H9 (cell line): ENCODE results near the gene UBAC2. TPM values are rescaled to one million over a fixed set of nuclear protein-coding genes. Genes with fewer than 3 reads are reported as not detected.

ENCODE experiments used
- DNase-seq: peaks from one replicate; pipeline ENCODE4 v3.0.0-alpha.2; 2017
- H2AFZ ChIP-seq: one replicate; pipeline ENCODE4 v1.6.1; 2013; ENCODE audit warnings: mild to moderate bottlenecking, low read length, control low read depth, moderate library complexity
- H2AK5ac ChIP-seq: 2 replicates; pipeline ENCODE4 v1.6.1; 2013; ENCODE audit warnings: low read length, control low read depth, mixed read lengths; ENCODE audit not compliant: insufficient read length
- H2BK120ac ChIP-seq: one replicate; pipeline ENCODE4 v1.6.1; 2013; ENCODE audit warnings: low read depth, mild to moderate bottlenecking, low read length, control low read depth, inconsistent platforms; ENCODE audit not compliant: poor library complexity, severe bottlenecking
- H2BK12ac ChIP-seq: 2 replicates; pipeline ENCODE4 v1.6.1; 2013; ENCODE audit warnings: low read length, control low read depth, mixed read lengths, low read depth; ENCODE audit not compliant: insufficient read length
- H2BK15ac ChIP-seq: 2 replicates; pipeline ENCODE4 v1.6.1; 2013; ENCODE audit warnings: low read depth, low read length, control low read depth
- H2BK20ac ChIP-seq: one replicate; pipeline ENCODE4 v1.6.1; 2013; ENCODE audit warnings: low read depth, mild to moderate bottlenecking, low read length, control low read depth, inconsistent platforms; ENCODE audit not compliant: poor library complexity, severe bottlenecking
- H2BK5ac ChIP-seq: 2 replicates; pipeline ENCODE4 v1.6.1; 2013; ENCODE audit warnings: low read length, control low read depth, mixed read lengths; ENCODE audit not compliant: insufficient read length
- H3K14ac ChIP-seq: 2 replicates; pipeline ENCODE4 v1.6.1; 2013; ENCODE audit warnings: low read length, control low read depth; ENCODE audit not compliant: insufficient read depth
- H3K18ac ChIP-seq: 2 replicates; pipeline ENCODE4 v1.6.1; 2013; ENCODE audit warnings: low read depth, mild to moderate bottlenecking, mixed read lengths, low read length, control low read depth; ENCODE audit not compliant: insufficient read length
- H3K23ac ChIP-seq: 2 replicates; pipeline ENCODE4 v1.6.1; 2013; ENCODE audit warnings: low read length, control low read depth, mixed read lengths, low read depth; ENCODE audit not compliant: insufficient read length
- H3K23me2 ChIP-seq: 2 replicates; pipeline ENCODE4 v1.6.1; 2013; ENCODE audit warnings: low read depth, mild to moderate bottlenecking, mixed read lengths, low read length, control low read depth; ENCODE audit not compliant: insufficient read length, poor library complexity, severe bottlenecking
- H3K27ac ChIP-seq: 2 replicates; pipeline ENCODE4 v1.5.1; 2013; ENCODE audit warnings: low read length, control low read depth, mixed read lengths, low read depth; ENCODE audit not compliant: insufficient read length
- H3K27me3 ChIP-seq: 2 replicates; pipeline ENCODE4 v1.6.1; 2013; ENCODE audit warnings: low read length, control low read depth, inconsistent platforms; ENCODE audit not compliant: insufficient read depth
- H3K4ac ChIP-seq: 2 replicates; pipeline ENCODE4 v1.6.1; 2013; ENCODE audit warnings: low read depth, mild to moderate bottlenecking, control low read depth, inconsistent platforms, low read length, moderate library complexity
- H3K4me1 ChIP-seq: 2 replicates; pipeline ENCODE4 v1.6.1; 2013; ENCODE audit warnings: low read length, control low read depth, inconsistent platforms; ENCODE audit not compliant: insufficient read depth
- H3K4me2 ChIP-seq: 2 replicates; pipeline ENCODE4 v1.6.1; 2013; ENCODE audit warnings: low read length, control low read depth, mixed read lengths; ENCODE audit not compliant: insufficient read length, insufficient read depth
- H3K56ac ChIP-seq: 2 replicates; pipeline ENCODE4 v1.6.1; 2013; ENCODE audit warnings: low read depth, mild to moderate bottlenecking, mixed read lengths, low read length, control low read depth; ENCODE audit not compliant: insufficient read length
- H3K79me1 ChIP-seq: 2 replicates; pipeline ENCODE4 v1.6.1; 2013; ENCODE audit warnings: low read depth, mild to moderate bottlenecking, moderate library complexity, low read length, control low read depth, inconsistent platforms; ENCODE audit not compliant: insufficient read depth, poor library complexity, severe bottlenecking
- H3K79me2 ChIP-seq: 2 replicates; pipeline ENCODE4 v1.6.1; 2013; ENCODE audit warnings: low read length, control low read depth, inconsistent platforms; ENCODE audit not compliant: insufficient read depth
- H3K9ac ChIP-seq: 2 replicates; pipeline ENCODE4 v1.6.1; 2013; ENCODE audit warnings: low read length, control low read depth, mixed read lengths; ENCODE audit not compliant: insufficient read length; ENCODE audit errors: extremely low read depth
- H3K9me3 ChIP-seq: one replicate; pipeline ENCODE4 v1.6.1; 2013; ENCODE audit warnings: low read depth, low read length, inconsistent platforms; ENCODE audit not compliant: control insufficient read depth
- H3T11ph ChIP-seq: one replicate; pipeline ENCODE4 v1.6.1; 2013; ENCODE audit warnings: mild to moderate bottlenecking, low read length, control low read depth, inconsistent platforms
- H4K20me1 ChIP-seq: one replicate; pipeline ENCODE4 v1.6.1; 2013; ENCODE audit not compliant: control insufficient read depth, insufficient read length, insufficient read depth
- H4K5ac ChIP-seq: 2 replicates; pipeline ENCODE4 v1.6.1; 2013; ENCODE audit warnings: low read depth, mild to moderate bottlenecking, mixed read lengths, low read length, control low read depth; ENCODE audit not compliant: insufficient read length
- H4K8ac ChIP-seq: replicated peaks from 2 replicates; pipeline ENCODE4 v1.6.1; 2013; ENCODE audit warnings: low read length, control low read depth, mixed read lengths, low read depth; ENCODE audit not compliant: insufficient read length
- H4K91ac ChIP-seq: 2 replicates; pipeline ENCODE4 v1.6.1; 2013; ENCODE audit warnings: low read depth, mild to moderate bottlenecking, moderate library complexity, mixed read lengths, low read length, control low read depth; ENCODE audit not compliant: insufficient read length
- H3K27ac Mint-ChIP-seq, 3 experiments: 2 replicates in 2 of 3; 3 replicates in 1 of 3; pipeline ENCODE4 v1.8.0; 2020 to 2021; ENCODE audit warnings: mixed read lengths in 3 of 3, mild to moderate bottlenecking in 1 of 3, moderate library complexity in 1 of 3
- H3K27me3 Mint-ChIP-seq: 2 replicates; pipeline ENCODE4 v1.8.0; 2021; ENCODE audit warnings: low read depth, mild to moderate bottlenecking, moderate library complexity, mixed read lengths
- H3K36me3 Mint-ChIP-seq, 3 experiments: 2 replicates in 2 of 3; 3 replicates in 1 of 3; pipeline ENCODE4 v1.8.0; 2020 to 2021; ENCODE audit warnings: low read depth in 3 of 3, mixed read lengths in 3 of 3; ENCODE audit not compliant: insufficient read depth in 1 of 3
- H3K4me1 Mint-ChIP-seq, 2 experiments: 2 replicates each; pipeline ENCODE4 v1.8.0; 2020; ENCODE audit warnings: mixed read lengths in 2 of 2
- H3K4me3 Mint-ChIP-seq, 2 experiments: 2 replicates in 1 of 2; 3 replicates in 1 of 2; pipeline ENCODE4 v1.8.0; 2020 to 2021; ENCODE audit warnings: mild to moderate bottlenecking in 2 of 2, mixed read lengths in 2 of 2, moderate library complexity in 1 of 2
- H3K9me3 Mint-ChIP-seq, 2 experiments: 2 replicates in 1 of 2; 3 replicates in 1 of 2; pipeline ENCODE4 v1.8.0; 2020; ENCODE audit warnings: mild to moderate bottlenecking in 2 of 2, mixed read lengths in 2 of 2, moderate library complexity in 1 of 2
- CTCF ChIP-seq: fragments of 200-600 bp; sonication (generic); conservative IDR thresholded peaks from 3 replicates; pipeline ENCODE4 v1.8.0; 2021; ENCODE audit warnings: antibody characterized with exemption, mild to moderate bottlenecking
- WGBS: extraction: QIAGEN DNeasy Blood & Tissue Kit; methylation state at CpG from one replicate; pipeline ENCODE4 v1.1.7; 2013; ENCODE audit warnings: missing lambda C conversion rate, low lambda C conversion rate, mixed read lengths; ENCODE audit not compliant: insufficient read length; ENCODE audit errors: extremely low coverage; 5-methylcytosine and 5-hydroxymethylcytosine counted together
- total RNA-seq: library from RNA; stranded (reverse); gene quantifications from 2 replicates; pipeline ENCODE4 v1.2.1, GENCODE V29; 2021

The UBAC2 gene
- total RNA-seq, 1 experiment from 2014 or later = 52.3 TPM

GRCh38 chr13:99385161-99385560 is 184.5 kb downstream of the UBAC2 start:
- WGBS = no CpG with 5 or more reads among the region's 15 CpGs
- no peaks in the 10 kb centered on the region; the same call in 1 of the 2 replicates for H3K27me3 Mint-ChIP-seq
- no peaks in the 10 kb centered on the region for H4K20me1 ChIP-seq

More at GRCh38 chr13:99385161-99385560, 184.5 kb downstream of the UBAC2 start:
- Mint-ChIP-seq H3K9me3 (no peaks in the 10 kb centered on the region), H3K4me3 (no peak overlapping the region), H3K4me1 (peaks cover 28 to 31% of the 10 kb centered on the region in 2 experiments), H3K36me3 (peaks cover 3 to 29% (median 25%) of the 10 kb centered on the region in 3 experiments), H3K27ac (no peak overlapping the region; a peak in 1 of 7 replicates)
- Histone ChIP-seq H3K9me3 (no peaks in the 10 kb centered on the region), H3K18ac (no peak overlapping the region), H4K91ac (no peak overlapping the region), H3K23me2 (no peaks in the 10 kb centered on the region), H4K8ac (no peak overlapping the region), H3K9ac (no peak overlapping the region), H3K79me1 (no peaks in the 10 kb centered on the region), H4K5ac (no peak overlapping the region), H3K4me1 (peaks cover 3% of the 10 kb centered on the region; the same call in 1 of the 2 replicates), H3K27me3 (no peaks in the 10 kb centered on the region), H3K27ac (no peak overlapping the region), H2BK120ac (no peak overlapping the region), H3T11ph (no peak overlapping the region), H3K4me2 (no peak overlapping the region), H2BK15ac (no peak overlapping the region), H2BK5ac (no peak overlapping the region), H3K4ac (no peak overlapping the region), H2AFZ (no peak overlapping the region), H3K79me2 (no peaks in the 10 kb centered on the region), H2AK5ac (no peak overlapping the region), H2BK20ac (no peak overlapping the region), H3K14ac (no peak overlapping the region), H3K56ac (no peak overlapping the region), H2BK12ac (no peak overlapping the region), H3K23ac (no peak overlapping the region)
- peak; percentile 22 for DNase-seq
- no peak for TF ChIP-seq CTCF
